ENCODE results near the gene TBC1D14.

GRCh38 chr4:6923507-6923906 lies 13.9 kb downstream of the TBC1D14 start:
- TF ChIP-seq CTCF (conservative IDR thresholded peaks at IDR 0.05), result no peak
- TF ChIP-seq ZFX (IDR thresholded peaks at IDR 0.05), result no peak
